Activated naive CD4-positive, alpha-beta T cell treated with anti-CD3 and anti-CD28 coated beads, Interleukin-2, amount 50 U/mL, for 24 hours (primary cell): ENCODE measurements around the gene MAPK8IP3.

ENCODE experiments used
- H3K27ac Mint-ChIP-seq: one replicate; pipeline ENCODE4 v1.8.0; 2021; ENCODE audit warnings: mild to moderate bottlenecking, mixed read lengths
- H3K27me3 Mint-ChIP-seq: one replicate; pipeline ENCODE4 v1.8.0; 2021; ENCODE audit warnings: mixed read lengths
- H3K36me3 Mint-ChIP-seq: one replicate; pipeline ENCODE4 v1.8.0; 2021; ENCODE audit warnings: mixed read lengths
- H3K4me1 Mint-ChIP-seq: one replicate; pipeline ENCODE4 v1.8.0; 2021; ENCODE audit warnings: mixed read lengths
- H3K4me3 Mint-ChIP-seq: one replicate; pipeline ENCODE4 v1.8.0; 2021; ENCODE audit warnings: mild to moderate bottlenecking, mixed read lengths
- H3K9me3 Mint-ChIP-seq: one replicate; pipeline ENCODE4 v1.8.0; 2021; ENCODE audit warnings: mixed read lengths

MAPK8IP3 gene

GRCh38 chr16:1776991-1777374 is 71.0 kb downstream of the MAPK8IP3 start:
- Mint-ChIP-seq H3K4me1 (peaks cover 15% of the 10 kb centered on the region), H3K27me3 (no peaks in the 10 kb centered on the region), H3K27ac (no peak overlapping the region), H3K9me3 (no peaks in the 10 kb centered on the region), H3K36me3 (peaks cover 3% of the 10 kb centered on the region), H3K4me3 (no peak overlapping the region)

GRCh38 chr16:1777375-1778199 is 71.6 kb downstream of the MAPK8IP3 start:
- H3K36me3 Mint-ChIP-seq: no peaks in the 10 kb centered on the region
- H3K4me1 Mint-ChIP-seq: peaks cover 11% of the 10 kb centered on the region
- no peaks in the 10 kb centered on the region for H3K27me3 Mint-ChIP-seq
- H3K9me3 Mint-ChIP-seq: no peaks in the 10 kb centered on the region
- no peak overlapping the region for H3K27ac Mint-ChIP-seq
- no peak overlapping the region for H3K4me3 Mint-ChIP-seq

- Mint-ChIP-seq H3K4me3 (no peak overlapping the region), H3K9me3 (no peaks in the 10 kb centered on the region), H3K27ac (no peak overlapping the region), H3K36me3 (peaks cover 2% of the 10 kb centered on the region), H3K27me3 (no peaks in the 10 kb centered on the region), H3K4me1 (peaks cover 15% of the 10 kb centered on the region)
Observed at GRCh38 chr16:1778200-1779179, 72.5 kb downstream of the MAPK8IP3 start.

GRCh38 chr16:1779234-1779701 is 73.3 kb downstream of the MAPK8IP3 start:
- H3K4me3 Mint-ChIP-seq: no peak overlapping the region
- H3K27ac Mint-ChIP-seq: peak overlapping the region; percentile 62
- peaks cover 2% of the 10 kb centered on the region for H3K36me3 Mint-ChIP-seq

GRCh38 chr16:1779741-1780676 is 74.0 kb downstream of the MAPK8IP3 start:
- Mint-ChIP-seq H3K4me1 (peaks cover 16% of the 10 kb centered on the region), H3K27ac (no peak overlapping the region)

More at GRCh38 chr16:1779234-1779701, 73.3 kb downstream of the MAPK8IP3 start:
- Mint-ChIP-seq H3K9me3 (no peaks in the 10 kb centered on the region), H3K27me3 (no peaks in the 10 kb centered on the region), H3K4me1 (peaks cover 15% of the 10 kb centered on the region)

GRCh38 chr16:1780677-1781072 is 74.7 kb downstream of the MAPK8IP3 start:
- Mint-ChIP-seq H3K4me3 (peak overlapping the region; percentile 49), H3K27ac (no peak overlapping the region), H3K9me3 (no peaks in the 10 kb centered on the region), H3K4me1 (peaks cover 23% of the 10 kb centered on the region), H3K36me3 (peaks cover 3% of the 10 kb centered on the region), H3K27me3 (no peaks in the 10 kb centered on the region)

More at GRCh38 chr16:1779741-1780676, 74.0 kb downstream of the MAPK8IP3 start:
- no peaks in the 10 kb centered on the region for H3K27me3 Mint-ChIP-seq
- H3K36me3 Mint-ChIP-seq: peaks cover 2% of the 10 kb centered on the region
- H3K4me3 Mint-ChIP-seq: peak overlapping the region; percentile 49
- H3K9me3 Mint-ChIP-seq: no peaks in the 10 kb centered on the region

- Mint-ChIP-seq H3K27ac (peak overlapping the region; percentile 76), H3K4me1 (peaks cover 27% of the 10 kb centered on the region), H3K27me3 (no peaks in the 10 kb centered on the region), H3K9me3 (no peaks in the 10 kb centered on the region), H3K4me3 (peak overlapping the region; percentile 87), H3K36me3 (peaks cover 3% of the 10 kb centered on the region)
Observed at GRCh38 chr16:1781254-1781653, 75.3 kb downstream of the MAPK8IP3 start.

GRCh38 chr16:1781758-1782407 is 75.9 kb downstream of the MAPK8IP3 start:
- Mint-ChIP-seq H3K36me3 (peaks cover 3% of the 10 kb centered on the region), H3K4me3 (peak overlapping the region; percentile 87), H3K27me3 (no peaks in the 10 kb centered on the region), H3K4me1 (peaks cover 27% of the 10 kb centered on the region), H3K9me3 (no peaks in the 10 kb centered on the region), H3K27ac (peak overlapping the region; percentile 76)

- Mint-ChIP-seq H3K27ac (peak within 1 kb of the TSS; percentile 83), H3K4me1 (peaks cover 27% of the 10 kb centered on the region), H3K27me3 (no peaks in the 10 kb centered on the region), H3K9me3 (no peaks in the 10 kb centered on the region), H3K36me3 (peaks cover 3% of the 10 kb centered on the region), H3K4me3 (peak within 1 kb of the TSS; percentile 93)
Observed at GRCh38 chr16:1782408-1783264, 76.6 kb downstream of the MAPK8IP3 start, which contains the start of the genes NUBP2 and SPSB3. Gene NUBP2, plus strand, starts transcription at chr16:1782960. Its CDS starts 61 bp downstream, at chr16:1783021. Gene SPSB3, minus strand, starts transcription at chr16:1782571. Its CDS starts 1,088 bp downstream, at chr16:1781483.

GRCh38 chr16:1784977-1785845 is 79.2 kb downstream of the MAPK8IP3 start:
- Mint-ChIP-seq H3K27me3 (no peaks in the 10 kb centered on the region), H3K4me3 (peak overlapping the region; percentile 66), H3K36me3 (peaks cover 3% of the 10 kb centered on the region), H3K27ac (no peak overlapping the region), H3K9me3 (no peaks in the 10 kb centered on the region), H3K4me1 (peaks cover 27% of the 10 kb centered on the region)

GRCh38 chr16:1785846-1786170 is 79.8 kb downstream of the MAPK8IP3 start:
- Mint-ChIP-seq H3K9me3 (no peaks in the 10 kb centered on the region), H3K27me3 (no peaks in the 10 kb centered on the region), H3K4me1 (peaks cover 27% of the 10 kb centered on the region), H3K4me3 (no peak overlapping the region), H3K27ac (no peak overlapping the region), H3K36me3 (peaks cover 3% of the 10 kb centered on the region)

- no peaks in the 10 kb centered on the region for H3K27me3 Mint-ChIP-seq
- no peaks in the 10 kb centered on the region for H3K9me3 Mint-ChIP-seq
- no peak overlapping the region for H3K4me3 Mint-ChIP-seq
- H3K36me3 Mint-ChIP-seq: peaks cover 3% of the 10 kb centered on the region
- peaks cover 22% of the 10 kb centered on the region for H3K4me1 Mint-ChIP-seq
- no peak overlapping the region for H3K27ac Mint-ChIP-seq
Observed at GRCh38 chr16:1786242-1787055, 80.5 kb downstream of the MAPK8IP3 start.
